Ovary (tissue), 3 donors: ENCODE results near the gene LRRC8E.

Experiments used
- CTCF ChIP-seq, 3 donors: fragments of 450-650 bp in 2 of 3; fragments of 200-600 bp in 1 of 3; IDR thresholded peaks; one replicate each; pipeline versions ENCODE4 v1.5.1 to v1.8.0; 2016 to 2022; ENCODE audit warnings: antibody characterized with exemption in 3 of 3, mild to moderate bottlenecking in 1 of 3
- POLR2A ChIP-seq: fragments of 450-650 bp; IDR thresholded peaks from one replicate; pipeline ENCODE4 v1.6.1; 2017; ENCODE audit warnings: antibody characterized with exemption, mild to moderate bottlenecking, moderate library complexity
- donor health status: DM: no; HTN: no; CAD: no.

- TF ChIP-seq POLR2A (no peak), CTCF (IDR thresholded peaks at IDR 0.05) (no peak)
Observed at GRCh38 chr19:7883105-7883504, 5.2 kb upstream of the LRRC8E start.
